ENCODE measurements around the gene ERBB2. TPM values are rescaled to one million over a fixed set of nuclear protein-coding genes. Genes with fewer than 3 reads are reported as not detected.
"Not testable (repeated sequence)": the region's sequence is repeated elsewhere in the genome, so short reads cannot be mapped to it uniquely, and the experiment has no call there.

ERBB2 gene
- polyA plus RNA-seq, 1 donor from 2014 or later: 0.79 TPM

DNA sequence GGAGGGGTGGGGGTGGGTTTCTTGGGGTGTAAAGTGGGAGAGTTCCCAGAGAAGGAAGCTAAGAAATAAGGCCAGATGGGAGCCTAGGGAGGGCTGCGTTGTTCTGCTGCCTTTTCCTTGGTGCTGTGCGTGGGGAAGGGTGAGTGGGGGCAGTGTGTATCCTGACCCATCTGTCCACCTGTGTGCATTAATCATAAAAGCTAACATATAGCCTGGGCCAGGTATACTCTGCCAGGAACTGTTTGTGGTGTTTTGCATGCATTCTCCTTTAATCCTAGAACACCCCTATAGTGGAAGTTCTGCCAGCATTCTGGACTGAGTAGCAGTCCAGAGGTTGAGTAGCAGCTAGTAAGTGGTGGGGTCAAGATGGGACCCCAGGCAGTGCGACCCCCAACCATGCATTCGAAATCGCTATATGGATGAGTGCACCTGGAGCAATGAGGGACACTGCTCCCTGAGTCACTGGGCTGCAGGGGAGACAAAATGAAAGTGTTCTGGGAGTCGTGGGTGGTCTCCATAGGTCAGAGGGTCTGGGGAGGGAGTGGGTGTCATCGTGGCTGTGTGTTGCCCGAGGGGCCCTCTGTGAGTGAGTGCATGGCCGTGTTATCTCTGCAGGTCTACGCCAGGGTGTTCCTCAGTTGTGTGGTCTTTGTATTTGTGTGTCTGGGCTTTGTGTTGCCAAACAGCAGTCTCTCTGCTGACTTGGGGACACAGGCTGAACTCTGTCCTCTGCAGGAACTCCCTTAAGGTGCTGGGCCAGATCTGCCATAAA is 1.3 kb downstream of the ERBB2 start:
- Mint-ChIP-seq H3K27ac (peak overlapping the region in 1 of 3 donors; percentile 20), H3K4me1 (peaks cover 3 to 12% (median 5%) of the 10 kb centered on the region in 3 donors), H3K4me3 (peak overlapping the region in 2 of 4 donors; percentile 44 to 66), H3K9me3 (peaks cover 0 to 2% (median 0%) of the 10 kb centered on the region in 3 donors), H3K36me3 (peaks cover 1% of the 10 kb centered on the region), H3K27me3 (peaks cover 34% of the 10 kb centered on the region)

DNA sequence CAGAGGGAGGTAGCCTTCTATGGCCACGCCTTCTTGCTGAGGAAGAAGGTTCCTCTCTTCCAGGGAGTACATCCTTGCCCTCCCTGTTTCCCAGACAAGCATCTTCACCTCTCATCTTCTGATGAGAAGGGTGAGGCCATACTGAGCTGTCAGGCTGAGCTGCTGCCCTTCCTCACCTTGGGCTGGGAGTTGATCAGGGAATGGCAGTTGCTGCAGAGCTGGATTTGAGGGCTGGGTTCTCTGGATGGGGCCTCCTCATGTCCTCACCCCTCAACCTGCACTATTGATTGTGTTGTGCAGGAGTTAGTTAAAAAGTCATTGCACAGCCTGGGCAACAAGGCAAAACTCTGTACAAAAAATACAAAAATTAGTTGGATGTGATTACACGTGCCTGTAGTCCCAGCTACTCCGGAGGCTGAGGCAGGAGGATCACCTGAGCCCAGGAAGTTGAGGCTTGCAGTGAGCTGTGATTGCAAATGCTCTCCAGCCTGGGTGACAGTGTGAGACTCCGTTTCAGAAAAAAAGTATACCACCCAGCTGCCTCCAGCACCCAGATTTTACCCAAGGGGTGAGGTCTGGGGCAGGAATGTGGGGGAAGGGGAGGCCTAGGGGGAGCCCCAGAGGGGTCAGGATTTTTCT is 2.0 kb downstream of the ERBB2 start:
- Mint-ChIP-seq H3K36me3 (peaks cover 1% of the 10 kb centered on the region), H3K27ac (no peak overlapping the region), H3K4me1 (peaks cover 4 to 14% (median 6%) of the 10 kb centered on the region in 3 donors), H3K27me3 (peaks cover 34% of the 10 kb centered on the region), H3K9me3 (peaks cover 0 to 2% (median 0%) of the 10 kb centered on the region in 3 donors), H3K4me3 (peak overlapping the region in 1 of 4 donors; percentile 44)

DNA sequence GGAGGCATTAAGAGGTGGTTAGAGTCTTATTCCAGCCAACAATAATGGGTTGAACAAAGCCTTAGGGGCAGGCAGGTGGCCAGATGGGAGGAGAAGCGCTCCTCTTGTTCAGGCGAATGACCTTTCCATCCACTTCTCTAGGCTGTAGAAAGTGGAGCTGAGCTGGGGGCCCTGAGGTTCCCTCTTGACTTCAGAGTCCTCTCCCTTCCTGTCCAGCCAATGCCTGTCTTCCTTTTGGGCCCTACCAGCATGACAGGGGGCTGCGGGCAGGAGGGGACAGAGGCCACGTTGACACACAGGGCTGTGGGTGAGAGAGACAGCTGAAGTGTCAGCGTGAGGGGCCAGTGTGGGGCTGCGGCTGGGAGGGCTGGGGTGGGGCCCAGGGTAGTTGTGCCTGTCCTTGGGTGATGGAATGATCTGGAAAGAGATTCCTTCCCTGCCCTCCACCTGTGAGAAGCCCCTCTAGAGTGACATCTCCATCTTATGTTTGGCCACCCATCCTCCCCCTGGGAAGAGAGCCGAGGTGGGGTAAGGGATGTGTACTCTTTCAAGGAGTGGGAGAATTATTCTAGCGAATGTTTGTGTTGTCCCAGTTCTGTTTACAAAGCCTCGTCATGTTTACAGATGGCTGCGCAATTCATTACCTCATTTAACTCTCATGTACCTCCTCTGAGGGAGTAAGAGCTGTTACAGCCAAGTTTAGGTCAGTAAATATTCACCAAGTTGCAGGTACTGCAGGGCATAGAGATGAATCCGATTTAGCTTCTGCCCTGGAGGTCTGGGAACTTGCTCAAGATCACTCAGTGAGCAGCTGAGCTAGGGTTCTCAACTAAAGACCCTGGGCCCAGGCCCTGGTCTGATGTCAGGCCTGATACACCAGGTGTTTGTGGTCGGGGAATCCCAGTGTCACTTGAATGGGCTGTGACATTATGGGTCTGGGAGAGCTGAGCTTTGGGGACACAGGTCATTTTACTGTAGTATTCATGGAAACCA is 3.3 kb downstream of the ERBB2 start:
- Mint-ChIP-seq H3K4me1 (peaks cover 8 to 19% (median 11%) of the 10 kb centered on the region in 3 donors), H3K27ac (peak overlapping the region in 2 of 3 donors; percentile 63 to 82), H3K36me3 (no peaks in the 10 kb centered on the region), H3K4me3 (no peak overlapping the region), H3K9me3 (peaks cover 0 to 2% (median 0%) of the 10 kb centered on the region in 3 donors), H3K27me3 (peaks cover 30% of the 10 kb centered on the region)

DNA sequence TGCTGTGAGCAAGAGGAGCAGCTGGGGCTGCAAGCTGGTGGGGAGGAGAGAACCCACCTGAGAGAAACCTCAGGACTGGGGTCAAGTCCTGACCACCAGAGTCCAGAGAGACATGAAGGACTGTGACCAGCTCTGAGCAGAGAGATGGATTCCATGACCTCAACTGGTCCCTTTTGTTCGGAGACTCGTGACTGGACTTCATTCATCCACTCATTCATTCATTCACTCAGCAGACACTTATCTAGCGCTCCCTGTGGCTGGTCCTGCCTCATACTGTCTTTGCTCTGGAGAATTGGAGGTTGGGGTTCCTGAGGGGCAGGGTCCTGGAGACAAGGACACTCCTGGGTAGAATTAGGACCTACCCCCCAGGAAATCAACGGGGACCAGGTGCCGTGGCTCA is 4.0 kb downstream of the ERBB2 start:
- Mint-ChIP-seq H3K4me1 (peaks cover 8 to 21% (median 11%) of the 10 kb centered on the region in 3 donors), H3K4me3 (no peak overlapping the region), H3K27me3 (peaks cover 25% of the 10 kb centered on the region), H3K36me3 (no peaks in the 10 kb centered on the region), H3K9me3 (peaks cover 0 to under 1% (median 0%) of the 10 kb centered on the region in 3 donors), H3K27ac (peak overlapping the region in 2 of 3 donors; percentile 63 to 82)

DNA sequence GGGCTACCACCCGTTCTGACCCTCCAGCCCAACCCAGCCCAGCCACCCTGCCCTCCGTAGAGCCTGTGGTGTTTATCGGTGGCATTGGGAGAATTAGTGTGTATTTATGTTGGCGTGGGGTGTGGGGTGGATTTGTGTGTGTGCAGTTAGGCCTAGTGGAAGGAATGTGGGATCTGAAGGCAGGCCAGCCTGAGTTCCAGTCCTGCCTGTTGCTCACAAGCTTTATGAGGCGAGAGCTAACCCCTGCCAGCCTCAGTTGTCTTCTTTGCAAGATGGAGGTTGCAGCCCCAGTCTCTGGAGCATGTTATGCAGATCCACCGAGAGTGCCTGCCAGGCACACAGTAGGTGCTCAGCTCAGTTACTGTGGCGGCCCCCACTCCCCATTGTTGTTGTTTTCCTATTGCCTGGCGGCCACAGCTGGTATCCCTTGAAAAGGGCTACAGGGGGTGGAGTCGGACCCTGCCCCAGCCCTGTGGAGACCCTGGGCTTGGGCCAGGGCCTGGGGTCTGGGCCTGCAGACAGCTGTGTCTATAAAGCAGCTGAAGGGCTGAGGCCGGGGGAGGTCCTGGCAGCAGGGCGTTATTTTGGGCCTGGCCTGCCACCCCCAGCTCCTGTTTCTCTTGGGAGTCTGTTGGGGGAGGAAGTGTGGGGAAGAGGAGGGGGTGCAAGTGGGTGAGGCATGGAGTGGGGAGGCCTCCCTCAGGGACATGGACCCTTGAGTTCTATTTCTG is 5.1 kb downstream of the ERBB2 start:
- no peak overlapping the region for H3K4me3 Mint-ChIP-seq
- peaks cover 9 to 21% (median 11%) of the 10 kb centered on the region in 3 donors for H3K4me1 Mint-ChIP-seq
- H3K27me3 Mint-ChIP-seq: peaks cover 15% of the 10 kb centered on the region
- H3K9me3 Mint-ChIP-seq: no peaks in the 10 kb centered on the region
- no peak overlapping the region for H3K27ac Mint-ChIP-seq
- H3K36me3 Mint-ChIP-seq: peaks cover 2% of the 10 kb centered on the region

DNA sequence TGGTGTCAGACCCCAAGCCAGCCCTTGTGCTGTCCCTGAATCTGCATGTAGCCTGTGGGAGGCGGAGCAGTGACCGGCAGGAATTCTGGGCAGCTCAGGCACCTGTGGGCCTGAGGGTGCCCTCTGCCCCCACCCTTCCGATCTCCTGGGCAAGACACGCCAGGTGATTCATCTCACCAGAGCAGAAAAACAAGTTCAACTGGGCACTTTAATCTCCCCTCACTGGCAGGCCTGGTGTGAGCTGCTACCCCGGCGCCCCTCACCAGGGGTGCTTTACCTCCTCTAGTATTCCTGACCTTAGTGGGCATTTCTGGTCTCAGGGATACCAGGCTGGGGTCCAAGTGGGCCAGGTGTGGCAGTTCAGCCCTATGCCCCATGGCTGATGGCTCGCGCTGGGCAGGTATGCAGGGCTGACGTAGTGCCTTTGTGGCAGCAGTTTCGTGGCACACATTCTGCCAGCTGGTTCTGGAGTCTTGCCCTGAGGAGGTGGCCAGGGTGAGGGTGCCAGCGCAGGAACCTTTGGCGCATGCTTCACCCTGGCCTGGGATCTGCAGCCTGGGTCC is 6.0 kb downstream of the ERBB2 start:
- Mint-ChIP-seq H3K27ac (no peak overlapping the region), H3K9me3 (no peaks in the 10 kb centered on the region), H3K4me1 (peaks cover 9 to 21% (median 11%) of the 10 kb centered on the region in 3 donors), H3K27me3 (peaks cover 12% of the 10 kb centered on the region), H3K36me3 (peaks cover 2% of the 10 kb centered on the region), H3K4me3 (no peak overlapping the region)

DNA sequence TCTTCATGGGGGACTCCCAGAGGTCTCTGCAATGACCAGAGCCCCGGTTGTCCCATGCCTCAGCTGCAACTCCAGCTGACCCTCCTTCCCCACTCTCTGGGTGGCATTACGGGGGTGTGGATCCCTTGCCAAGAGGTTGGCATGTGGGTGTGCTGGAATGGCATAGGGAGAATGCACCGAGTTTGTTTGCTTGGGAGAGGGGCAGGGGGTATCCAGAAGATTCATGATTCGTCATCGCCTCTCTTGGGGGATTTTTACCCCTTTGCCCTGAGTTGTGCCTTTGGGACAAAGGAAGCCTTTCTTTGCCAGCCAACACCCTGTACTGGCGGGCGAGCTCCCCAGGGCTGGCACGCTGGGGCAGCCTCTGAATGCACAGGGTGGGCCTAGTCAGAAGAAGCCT is 6.5 kb downstream of the ERBB2 start:
- Mint-ChIP-seq H3K27me3 (peaks cover 7% of the 10 kb centered on the region), H3K27ac (no peak overlapping the region), H3K36me3 (peaks cover 2% of the 10 kb centered on the region), H3K9me3 (no peaks in the 10 kb centered on the region), H3K4me3 (no peak overlapping the region), H3K4me1 (peaks cover 8 to 21% (median 11%) of the 10 kb centered on the region in 3 donors)

DNA sequence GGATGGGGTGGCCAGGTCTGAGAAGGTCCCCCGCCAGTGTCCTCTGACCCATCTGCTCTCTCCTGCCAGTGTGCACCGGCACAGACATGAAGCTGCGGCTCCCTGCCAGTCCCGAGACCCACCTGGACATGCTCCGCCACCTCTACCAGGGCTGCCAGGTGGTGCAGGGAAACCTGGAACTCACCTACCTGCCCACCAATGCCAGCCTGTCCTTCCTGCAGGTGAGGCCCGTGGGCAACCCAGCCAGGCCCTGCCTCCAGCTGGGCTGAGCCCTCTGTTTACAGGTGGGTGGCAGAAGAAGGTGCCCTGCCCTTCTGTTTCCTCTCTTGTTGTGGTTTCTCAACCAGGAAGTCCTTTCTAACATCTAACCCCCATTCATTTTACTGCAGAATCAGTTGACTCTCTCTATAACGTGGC is 7.1 kb downstream of the ERBB2 start:
- Mint-ChIP-seq H3K4me3 (no peak overlapping the region), H3K9me3 (no peaks in the 10 kb centered on the region), H3K36me3 (peaks cover 2% of the 10 kb centered on the region), H3K27me3 (peaks cover 4% of the 10 kb centered on the region), H3K4me1 (peaks cover 8 to 21% (median 11%) of the 10 kb centered on the region in 3 donors), H3K27ac (no peak overlapping the region)

DNA sequence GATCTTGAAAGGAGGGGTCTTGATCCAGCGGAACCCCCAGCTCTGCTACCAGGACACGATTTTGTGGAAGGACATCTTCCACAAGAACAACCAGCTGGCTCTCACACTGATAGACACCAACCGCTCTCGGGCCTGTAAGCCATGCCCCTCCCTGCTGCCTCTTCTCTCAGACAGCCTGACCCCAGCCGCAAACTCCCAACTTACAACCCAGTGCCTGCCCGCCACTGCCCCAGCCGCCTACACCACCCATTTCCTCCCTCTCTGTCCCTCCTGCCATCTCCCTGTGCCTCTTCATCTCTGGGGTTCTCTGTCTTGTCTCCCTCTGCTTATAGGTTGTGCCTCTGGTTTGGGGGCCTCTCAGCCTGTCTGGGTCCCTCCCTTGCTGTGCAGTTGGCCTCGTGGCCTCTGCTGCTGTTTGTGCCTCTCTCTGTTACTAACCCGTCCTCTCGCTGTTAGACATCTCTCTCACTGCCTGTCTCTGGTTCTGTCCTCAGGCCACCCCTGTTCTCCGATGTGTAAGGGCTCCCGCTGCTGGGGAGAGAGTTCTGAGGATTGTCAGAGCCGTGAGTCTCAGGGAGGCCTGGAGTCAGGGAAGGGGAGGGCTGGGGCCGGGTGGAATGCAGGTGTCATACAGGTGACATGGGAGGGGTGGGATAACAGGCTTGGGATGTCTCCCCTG is 9.6 kb downstream of the ERBB2 start:
- no peaks in the 10 kb centered on the region for H3K27me3 Mint-ChIP-seq
- no peaks in the 10 kb centered on the region for H3K9me3 Mint-ChIP-seq
- H3K4me1 Mint-ChIP-seq: peaks cover 6 to 15% (median 7%) of the 10 kb centered on the region in 3 donors
- H3K36me3 Mint-ChIP-seq: peaks cover 9% of the 10 kb centered on the region
- peak overlapping the region in 1 of 4 donors; percentile 67 for H3K4me3 Mint-ChIP-seq
- H3K27ac Mint-ChIP-seq: no peak overlapping the region

DNA sequence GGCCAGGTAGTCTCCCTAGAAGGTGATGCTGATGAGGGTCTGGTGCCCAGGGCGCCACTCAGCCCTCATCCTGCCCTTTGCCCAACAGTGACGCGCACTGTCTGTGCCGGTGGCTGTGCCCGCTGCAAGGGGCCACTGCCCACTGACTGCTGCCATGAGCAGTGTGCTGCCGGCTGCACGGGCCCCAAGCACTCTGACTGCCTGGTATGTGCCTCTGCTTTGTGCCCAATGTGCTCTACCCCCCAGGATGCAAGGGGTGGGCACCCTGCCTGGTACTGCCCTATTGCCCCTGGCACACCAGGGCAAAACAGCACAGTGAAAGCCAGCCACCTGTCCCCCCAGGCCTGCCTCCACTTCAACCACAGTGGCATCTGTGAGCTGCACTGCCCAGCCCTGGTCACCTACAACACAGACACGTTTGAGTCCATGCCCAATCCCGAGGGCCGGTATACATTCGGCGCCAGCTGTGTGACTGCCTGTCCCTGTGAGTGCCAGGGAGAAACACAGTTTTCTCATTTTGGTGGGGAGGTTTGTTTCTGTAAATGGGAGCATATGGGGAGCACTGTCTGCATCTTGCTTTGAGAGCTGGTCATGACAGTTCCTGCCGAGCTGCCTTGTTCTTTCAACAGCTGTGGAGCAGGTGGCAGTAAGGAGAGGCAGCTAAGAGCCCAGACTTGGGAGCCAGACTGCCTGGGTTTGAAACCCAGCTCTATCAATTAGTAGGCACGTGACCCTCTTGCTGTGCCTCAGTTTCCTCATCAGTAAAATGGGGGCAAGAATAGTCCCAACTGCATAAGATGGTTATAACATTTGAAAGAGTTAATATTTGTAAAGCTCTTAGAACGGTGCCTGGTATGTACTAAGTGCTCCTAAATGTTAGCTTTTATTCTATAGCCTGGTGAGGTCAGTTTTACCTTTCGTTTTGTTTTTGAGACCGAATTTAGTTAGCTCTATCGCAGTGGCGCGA is 10.4 kb downstream of the ERBB2 start:
- Mint-ChIP-seq H3K27ac (no peak overlapping the region), H3K4me1 (peaks cover 6 to 15% (median 6%) of the 10 kb centered on the region in 3 donors), H3K9me3 (no peaks in the 10 kb centered on the region), H3K36me3 (peaks cover 9% of the 10 kb centered on the region), H3K27me3 (no peaks in the 10 kb centered on the region), H3K4me3 (no peak overlapping the region)

DNA sequence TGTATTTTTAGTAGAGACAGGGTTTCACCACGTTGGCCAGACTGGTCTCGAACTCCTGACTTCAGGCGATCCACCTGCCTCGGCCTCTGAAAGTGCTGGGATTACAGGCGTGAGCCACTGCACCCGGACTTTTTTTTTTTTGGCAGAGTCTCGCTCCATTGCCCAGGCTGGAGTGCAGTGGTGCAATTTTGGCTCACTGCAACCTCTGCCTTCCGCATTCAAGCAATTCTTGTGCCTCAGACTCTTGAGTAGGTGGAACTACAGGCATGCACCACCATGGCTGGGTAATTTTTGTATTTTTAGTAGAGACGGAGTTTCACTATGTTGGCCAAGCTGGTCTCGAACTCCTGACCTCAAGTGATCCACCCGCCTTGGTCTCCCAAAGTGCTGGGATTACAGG is 11.2 kb downstream of the ERBB2 start:
- H3K36me3 Mint-ChIP-seq, H3K4me3 Mint-ChIP-seq, H3K27me3 Mint-ChIP-seq, H3K9me3 Mint-ChIP-seq, H3K27ac Mint-ChIP-seq: not testable (repeated sequence)
- H3K4me1 Mint-ChIP-seq: peaks cover 6 to 15% (median 6%) of the 10 kb centered on the region in 3 donors

DNA sequence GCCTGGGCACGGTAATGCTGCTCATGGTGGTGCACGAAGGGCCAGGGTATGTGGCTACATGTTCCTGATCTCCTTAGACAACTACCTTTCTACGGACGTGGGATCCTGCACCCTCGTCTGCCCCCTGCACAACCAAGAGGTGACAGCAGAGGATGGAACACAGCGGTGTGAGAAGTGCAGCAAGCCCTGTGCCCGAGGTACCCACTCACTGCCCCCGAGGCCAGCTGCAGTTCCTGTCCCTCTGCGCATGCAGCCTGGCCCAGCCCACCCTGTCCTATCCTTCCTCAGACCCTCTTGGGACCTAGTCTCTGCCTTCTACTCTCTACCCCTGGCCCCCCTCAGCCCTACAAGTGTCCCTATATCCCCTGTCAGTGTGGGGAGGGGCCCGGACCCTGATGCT is 12.0 kb downstream of the ERBB2 start:
- H3K27ac Mint-ChIP-seq: no peak overlapping the region
- H3K27me3 Mint-ChIP-seq: no peaks in the 10 kb centered on the region
- H3K4me3 Mint-ChIP-seq: no peak overlapping the region
- H3K9me3 Mint-ChIP-seq: no peaks in the 10 kb centered on the region
- H3K36me3 Mint-ChIP-seq: peaks cover 9% of the 10 kb centered on the region
- peaks cover 5 to 13% (median 5%) of the 10 kb centered on the region in 3 donors for H3K4me1 Mint-ChIP-seq

All from IgD-negative memory B cell (primary cell).